Measurements from ENCODE around the gene AIG1. TPM values are rescaled to one million over a fixed set of nuclear protein-coding genes. Genes with fewer than 3 reads are reported as not detected.

The AIG1 gene
- total and polyA plus RNA-seq, 2 of the 13 experiments (the other 11 are each of a cell fraction or from before 2014, with no cell fraction given), result 115 to 197 TPM

- TF ChIP-seq ZBTB7B (CRISPR knock-in tag; IDR thresholded peaks at IDR 0.05), result no peak
These were observed 190.6 kb downstream of the AIG1 start (continued) for GRCh38 chr6:143251288-143251687.

GRCh38 chr6:143252961-143253360 is 192.3 kb downstream of the AIG1 start:
- Histone ChIP-seq H3K79me2 (ENCODE audit: insufficient read depth, low read length) (no peaks in the 10 kb centered on the region), H3K4me3 (replicated peaks in 1 of 3; ENCODE audit: insufficient read depth in 1 of 3, low read depth in 2 of 3, low read length in 3 of 3) (no peak overlapping the region), H3K27me3 (ENCODE audit: control insufficient read depth in 1 of 2, insufficient read depth in 2 of 2, low read length in 2 of 2) (no peaks in the 10 kb centered on the region), H3K9me3 (ENCODE audit: low read length) (no peaks in the 10 kb centered on the region), H3K4me1 (ENCODE audit: insufficient read depth, low read length) (no peaks in the 10 kb centered on the region), H2AFZ (ENCODE audit: low read length) (no peak overlapping the region), H3K4me2 (ENCODE audit: low read depth, low read length) (no peak overlapping the region), H3K27ac (ENCODE audit: extremely low read length, insufficient read depth, low read length) (no peak overlapping the region), H3K36me3 (replicated peaks in 1 of 2; ENCODE audit: control insufficient read depth in 1 of 2, insufficient read depth in 2 of 2, low read length in 2 of 2) (no peaks in the 10 kb centered on the region; a peak in 1 of 5 replicates), H4K20me1 (ENCODE audit: insufficient read depth, low read length) (no peaks in the 10 kb centered on the region), H3K9ac (ENCODE audit: insufficient read depth, low read depth, low read length) (no peak overlapping the region)
- no peak for FAIRE-seq
- in situ Hi-C loops (cut with HindIII; ENCODE audit: extremely low pct_ligation_motif_present, low pct_unique_long_range_greater_than_20kb) (no loop called here), intact Hi-C loops (cut with micrococcal nuclease; ENCODE audit: unreplicated experiment) (no loop called here)
- WGBS (ENCODE audit: low lambda C conversion rate), result 92% methylated on average over 6 of the region's 6 CpGs
- ChIA-PET CTCF (ENCODE audit: low intra/inter-chr PET ratio, low total read pairs) (no interaction called here), POLR2A (no interaction called here)
- ATAC-seq, result no peak
- no TSS peak for BruUV-seq (replicated peaks)
- no peak for DNase-seq (ENCODE audit: low spot score)
- no peak for TF ChIP-seq ZNF263 (CRISPR knock-in tag; IDR thresholded peaks at IDR 0.05)
- no peak for TF ChIP-seq ARID3A (IDR thresholded peaks at IDR 0.05; ENCODE audit: low read depth, low read length)
- TF ChIP-seq ZMYM3 (CRISPR knock-in tag; IDR thresholded peaks at IDR 0.05), result no peak
- no peak for TF ChIP-seq PCBP1 (IDR thresholded peaks at IDR 0.05; ENCODE audit: borderline replicate concordance, low read depth, low read length)
- no peak for TF ChIP-seq HMG20A (CRISPR knock-in tag; IDR thresholded peaks at IDR 0.05; ENCODE audit: borderline replicate concordance)
- no peak for TF ChIP-seq ZNF224 (CRISPR knock-in tag; IDR thresholded peaks at IDR 0.05)
- TF ChIP-seq KLF12 (CRISPR knock-in tag; IDR thresholded peaks at IDR 0.05; ENCODE audit: borderline replicate concordance), result no peak
- no peak for TF ChIP-seq KLF13 (CRISPR knock-in tag; IDR thresholded peaks at IDR 0.05)
- no peak for TF ChIP-seq TEAD3 (CRISPR knock-in tag; optimal IDR thresholded peaks at IDR 0.05; ENCODE audit: borderline replicate concordance)
- TF ChIP-seq FUBP1 (CRISPR knock-in tag; IDR thresholded peaks at IDR 0.05; ENCODE audit: borderline replicate concordance), result no peak
- no peak for TF ChIP-seq ARID4A (CRISPR knock-in tag; IDR thresholded peaks at IDR 0.05; ENCODE audit: borderline replicate concordance)
- no peak for TF ChIP-seq MAFG (CRISPR knock-in tag; IDR thresholded peaks at IDR 0.05)
- no peak for TF ChIP-seq HES4 (CRISPR knock-in tag; IDR thresholded peaks at IDR 0.05; ENCODE audit: borderline replicate concordance)
- no peak for TF ChIP-seq CREM (IDR thresholded peaks at IDR 0.05)
- TF ChIP-seq CREM (CRISPR knock-in tag; IDR thresholded peaks at IDR 0.05), result no peak
- no peak for TF ChIP-seq LCORL (IDR thresholded peaks at IDR 0.05)
- no peak for TF ChIP-seq LCORL (CRISPR knock-in tag; IDR thresholded peaks at IDR 0.05)
- TF ChIP-seq TP53 (CRISPR knock-in tag; conservative IDR thresholded peaks at IDR 0.05), result no peak

Data from HepG2 (cell line).